IPS-NIHi7 (cell line): Measurements from ENCODE around the gene MTR.

ENCODE experiments used
- DNase-seq: peaks from one replicate; pipeline ENCODE4 v3.0.0; 2012; ENCODE audit warnings: mixed read lengths; ENCODE audit errors: extremely low spot score

The MTR gene

GRCh38 chr1:236952246-236953003 lies 157.3 kb downstream of the MTR start:
- DNase-seq, result peak; percentile 38

- no peak for DNase-seq
These were observed 158.1 kb downstream of the MTR start for GRCh38 chr1:236953151-236953700.
